Body of pancreas (tissue), 4 donors: Measurements from ENCODE around the gene CLEC4F.

Source experiments
- CTCF ChIP-seq, 7 experiments: fragments of 450-650 bp in 4 of 7; fragments of 200-600 bp in 3 of 7; sonication (generic) in 3 of 7; IDR thresholded peaks; one replicate each; pipeline ENCODE4 v1.5.1; 2016 to 2019; ENCODE audit warnings: antibody characterized with exemption in 7 of 7
- POLR2A ChIP-seq, 3 donors: fragments of 450-650 bp; IDR thresholded peaks; one replicate each; pipeline ENCODE4 v1.6.1; 2016; ENCODE audit warnings: antibody characterized with exemption in 3 of 3, mild to moderate bottlenecking in 2 of 3

GRCh38 chr2:70795164-70795995 is 25.0 kb downstream of the CLEC4F start:
- TF ChIP-seq CTCF (IDR thresholded peaks at IDR 0.05) (no peak), POLR2A (IDR thresholded peaks at IDR 0.05) (no peak)
